PFSK-1 (cell line): ENCODE measurements around the gene EPHB4.

Experiments used
- FOXP2 ChIP-seq: optimal IDR thresholded peaks from 2 replicates; pipeline ENCODE3; 2011; ENCODE audit warnings: borderline replicate concordance, control low read depth, inconsistent platforms; ENCODE audit not compliant: insufficient read depth; ENCODE audit errors: extremely low read length, extremely low read depth
- POLR2AphosphoS5 ChIP-seq: IDR thresholded peaks from 2 replicates; pipeline ENCODE4 v1.6.1; 2012; ENCODE audit warnings: low read depth, mild to moderate bottlenecking, control low read depth, low read length, moderate library complexity
- SIN3A ChIP-seq: IDR thresholded peaks from 2 replicates; pipeline ENCODE4 v1.6.1; 2012; ENCODE audit warnings: mild to moderate bottlenecking, low read length, moderate library complexity, borderline replicate concordance; ENCODE audit not compliant: insufficient read depth
- TAF1 ChIP-seq: IDR thresholded peaks from 2 replicates; pipeline ENCODE4 v1.6.1; 2012; ENCODE audit warnings: low read length, control low read depth, borderline replicate concordance; ENCODE audit not compliant: insufficient read depth
- TF ChIP-seq, protein P1 (sequence below), 2 experiments: IDR thresholded peaks; 2 replicates each; pipeline versions ENCODE4 v1.6.1 to v1.8.0; 2011 to 2012; ENCODE audit warnings: low read depth in 2 of 2, low read length in 2 of 2, control low read depth in 1 of 2, inconsistent platforms in 1 of 2, mild to moderate bottlenecking in 1 of 2, moderate library complexity in 1 of 2; ENCODE audit not compliant: insufficient read depth in 1 of 2

EPHB4 gene

DNA sequence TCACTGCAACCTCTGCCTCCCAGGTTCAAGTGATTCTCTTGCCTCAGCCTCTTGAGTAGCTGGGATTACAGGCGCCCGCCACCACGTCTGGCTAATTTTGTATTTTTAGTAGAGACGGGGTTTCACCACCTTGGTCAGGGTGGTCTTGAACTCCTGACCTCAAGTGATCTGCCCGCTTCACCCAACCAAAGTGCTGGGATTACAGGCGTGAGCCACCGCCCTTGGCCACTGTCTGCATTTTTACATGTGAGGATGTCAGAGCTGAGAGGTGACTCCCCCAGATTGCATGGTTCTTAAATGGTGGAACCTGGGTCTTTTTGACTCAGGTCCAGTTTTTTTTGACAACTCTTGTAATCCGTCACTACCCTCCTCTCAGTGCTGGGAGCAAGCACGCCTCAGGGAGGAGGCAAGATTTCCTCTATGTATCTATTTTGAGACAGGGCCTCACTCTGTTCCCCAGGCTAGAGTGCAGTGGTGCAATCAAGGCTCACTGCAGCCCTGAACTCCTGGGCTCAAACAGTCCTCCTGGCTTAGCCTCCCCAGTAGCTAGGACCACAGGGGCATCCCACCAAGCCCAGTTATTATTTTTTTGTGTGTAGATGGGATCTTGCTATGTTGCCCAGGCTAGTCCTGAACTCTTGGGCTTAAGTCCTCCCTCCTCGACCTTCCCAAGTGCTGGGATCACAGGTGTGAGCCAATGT is 46.4 kb upstream of the EPHB4 start:
- TF ChIP-seq TAF1 (no peak), FOXP2 (no peak), POLR2AphosphoS5 (no peak), SIN3A (no peak)
- TF ChIP-seq, protein P1, sequence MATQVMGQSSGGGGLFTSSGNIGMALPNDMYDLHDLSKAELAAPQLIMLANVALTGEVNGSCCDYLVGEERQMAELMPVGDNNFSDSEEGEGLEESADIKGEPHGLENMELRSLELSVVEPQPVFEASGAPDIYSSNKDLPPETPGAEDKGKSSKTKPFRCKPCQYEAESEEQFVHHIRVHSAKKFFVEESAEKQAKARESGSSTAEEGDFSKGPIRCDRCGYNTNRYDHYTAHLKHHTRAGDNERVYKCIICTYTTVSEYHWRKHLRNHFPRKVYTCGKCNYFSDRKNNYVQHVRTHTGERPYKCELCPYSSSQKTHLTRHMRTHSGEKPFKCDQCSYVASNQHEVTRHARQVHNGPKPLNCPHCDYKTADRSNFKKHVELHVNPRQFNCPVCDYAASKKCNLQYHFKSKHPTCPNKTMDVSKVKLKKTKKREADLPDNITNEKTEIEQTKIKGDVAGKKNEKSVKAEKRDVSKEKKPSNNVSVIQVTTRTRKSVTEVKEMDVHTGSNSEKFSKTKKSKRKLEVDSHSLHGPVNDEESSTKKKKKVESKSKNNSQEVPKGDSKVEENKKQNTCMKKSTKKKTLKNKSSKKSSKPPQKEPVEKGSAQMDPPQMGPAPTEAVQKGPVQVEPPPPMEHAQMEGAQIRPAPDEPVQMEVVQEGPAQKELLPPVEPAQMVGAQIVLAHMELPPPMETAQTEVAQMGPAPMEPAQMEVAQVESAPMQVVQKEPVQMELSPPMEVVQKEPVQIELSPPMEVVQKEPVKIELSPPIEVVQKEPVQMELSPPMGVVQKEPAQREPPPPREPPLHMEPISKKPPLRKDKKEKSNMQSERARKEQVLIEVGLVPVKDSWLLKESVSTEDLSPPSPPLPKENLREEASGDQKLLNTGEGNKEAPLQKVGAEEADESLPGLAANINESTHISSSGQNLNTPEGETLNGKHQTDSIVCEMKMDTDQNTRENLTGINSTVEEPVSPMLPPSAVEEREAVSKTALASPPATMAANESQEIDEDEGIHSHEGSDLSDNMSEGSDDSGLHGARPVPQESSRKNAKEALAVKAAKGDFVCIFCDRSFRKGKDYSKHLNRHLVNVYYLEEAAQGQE (IDR thresholded peaks at IDR 0.05; ENCODE audit: insufficient read depth in 1 of 2, low read depth in 2 of 2, low read length in 2 of 2): no peak

- TF ChIP-seq SIN3A: no peak
- no peak for TF ChIP-seq TAF1
- TF ChIP-seq POLR2AphosphoS5: no peak
- TF ChIP-seq, protein P1 (IDR thresholded peaks at IDR 0.05; ENCODE audit: insufficient read depth in 1 of 2, low read depth in 2 of 2, low read length in 2 of 2): no peak
- TF ChIP-seq FOXP2: no peak
Observed at GRCh38 chr7:100867776-100868485, 40.6 kb upstream of the EPHB4 start.

DNA sequence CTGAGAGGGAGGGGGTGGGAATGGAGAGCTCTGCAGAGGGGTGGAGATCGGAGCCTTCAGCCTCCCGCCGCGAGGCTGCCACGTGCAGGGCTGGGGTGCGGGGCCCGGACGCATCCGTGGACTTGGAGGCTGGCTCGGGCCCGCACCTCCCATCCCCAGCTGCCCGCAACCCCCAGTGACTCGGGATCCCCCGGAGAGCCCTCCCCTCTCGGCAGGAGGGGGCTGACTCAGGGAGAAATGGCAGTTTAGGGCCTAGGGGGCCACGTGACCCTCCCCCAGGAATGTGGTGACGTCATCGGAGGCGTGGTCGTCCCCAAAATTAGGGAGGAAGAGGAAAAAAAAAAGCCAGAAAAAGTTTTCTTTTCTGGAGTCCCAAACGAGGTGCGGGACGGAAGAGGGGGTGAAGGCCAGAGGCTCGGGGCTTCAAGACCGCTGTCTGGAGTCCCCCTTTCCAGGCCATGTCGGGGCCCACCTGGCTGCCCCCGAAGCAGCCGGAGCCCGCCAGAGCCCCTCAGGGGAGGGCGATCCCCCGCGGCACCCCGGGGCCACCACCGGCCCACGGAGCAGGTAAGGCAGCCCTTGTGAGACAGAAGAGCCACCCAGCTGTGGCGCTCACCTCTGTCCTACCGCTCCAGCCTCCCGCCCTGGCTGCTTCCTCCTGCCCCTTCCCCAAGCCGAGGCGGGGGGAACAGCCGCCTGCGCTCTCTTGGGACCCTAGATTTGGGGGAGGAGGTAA is 39.9 kb upstream of the EPHB4 start, which contains the start of gene TRIP6:
Gene TRIP6, plus strand, starts transcription at position 348 of the 736 bp plus-strand sequence. Its CDS starts 111 bp downstream, at position 459.
- peak; percentile 28; the same call in 1 of the 2 replicates for TF ChIP-seq POLR2AphosphoS5
- no peak for TF ChIP-seq FOXP2
- TF ChIP-seq, protein P1 (IDR thresholded peaks at IDR 0.05; ENCODE audit: insufficient read depth in 1 of 2, low read depth in 2 of 2, low read length in 2 of 2): no peak
- TF ChIP-seq TAF1: no peak

GRCh38 chr7:100866729-100867039 is 39.4 kb upstream of the EPHB4 start:
- TF ChIP-seq FOXP2 (no peak), TAF1 (no peak), SIN3A (no peak), POLR2AphosphoS5 (no peak)
- TF ChIP-seq, protein P1 (IDR thresholded peaks at IDR 0.05; ENCODE audit: insufficient read depth in 1 of 2, low read depth in 2 of 2, low read length in 2 of 2): no peak
